ENCODE results near the gene MEGF6. TPM values are rescaled to one million over a fixed set of nuclear protein-coding genes. Genes with fewer than 3 reads are reported as not detected.

Gene MEGF6
- total and polyA plus RNA-seq, 7 donors = 0.67 to 5.5 (median 3.7) TPM

GRCh38 chr1:3631320-3632260, 20.3 kb upstream of the MEGF6 start:
- intact Hi-C loops (cut with DNase I) = no loop called here
- peaks cover 11 to 99% of the 10 kb centered on the region in 2 donors for H3K36me3 ChIP-seq (ENCODE audit: insufficient read depth in 1 of 2, low read depth in 1 of 2)
- DNase-seq (no peak), ATAC-seq (no peak)
- no peak overlapping the region for H3K4me3 ChIP-seq
- H3K9me3 ChIP-seq = no peaks in the 10 kb centered on the region
- no peaks in the 10 kb centered on the region for H3K4me1 ChIP-seq
- 79 to 82% (median 82%) methylated on average over 36 of the region's 36 CpGs for WGBS, 3 donors
- no peak for TF ChIP-seq CTCF (IDR thresholded peaks at IDR 0.05)
- H3K27me3 ChIP-seq (ENCODE audit: insufficient read depth in 3 of 3, low read length in 2 of 3) = no peaks in the 10 kb centered on the region
- H3K27ac ChIP-seq = no peak overlapping the region

- Histone ChIP-seq H3K36me3 (ENCODE audit: insufficient read depth in 1 of 2, low read depth in 1 of 2) (peaks cover 11 to 97% of the 10 kb centered on the region in 2 donors), H3K27me3 (ENCODE audit: insufficient read depth in 3 of 3, low read length in 2 of 3) (no peaks in the 10 kb centered on the region), H3K27ac (no peak overlapping the region), H3K4me3 (no peak overlapping the region), H3K9me3 (no peaks in the 10 kb centered on the region), H3K4me1 (peaks cover 2% of the 10 kb centered on the region)
- intact Hi-C loops (cut with DNase I) = no loop called here
- TF ChIP-seq CTCF (IDR thresholded peaks at IDR 0.05) = no peak
- WGBS, 3 donors = 58 to 64% (median 62%) methylated on average over 9 of the region's 9 CpGs
- DNase-seq = no peak
- ATAC-seq = no peak
These were observed 19.6 kb upstream of the MEGF6 start for GRCh38 chr1:3630914-3631313.

GRCh38 chr1:3630161-3630611, 18.9 kb upstream of the MEGF6 start:
- WGBS, 3 donors = 65 to 70% (median 69%) methylated on average over 11 of the region's 11 CpGs
- intact Hi-C loops (cut with DNase I) = no loop called here
- Histone ChIP-seq H3K27ac (no peak overlapping the region), H3K27me3 (ENCODE audit: insufficient read depth in 3 of 3, low read length in 2 of 3) (no peaks in the 10 kb centered on the region), H3K36me3 (ENCODE audit: insufficient read depth in 1 of 2, low read depth in 1 of 2) (peaks cover 11 to 90% of the 10 kb centered on the region in 2 donors), H3K4me1 (peaks cover 8% of the 10 kb centered on the region), H3K4me3 (no peak overlapping the region), H3K9me3 (no peaks in the 10 kb centered on the region)
- DNase-seq = no peak
- ATAC-seq = peak in 1 of 4 donors; percentile 24
- TF ChIP-seq CTCF (IDR thresholded peaks at IDR 0.05) = no peak

GRCh38 chr1:3629561-3630160, 18.4 kb upstream of the MEGF6 start:
- no peaks in the 10 kb centered on the region for H3K9me3 ChIP-seq
- ATAC-seq = no peak
- H3K27me3 ChIP-seq (ENCODE audit: insufficient read depth in 3 of 3, low read length in 2 of 3) = no peaks in the 10 kb centered on the region
- intact Hi-C loops (cut with DNase I) = no loop called here
- no peak for DNase-seq
- no peak overlapping the region for H3K4me3 ChIP-seq
- no peak overlapping the region for H3K27ac ChIP-seq
- H3K4me1 ChIP-seq = peaks cover 8% of the 10 kb centered on the region
- WGBS, 3 donors = 86 to 89% (median 89%) methylated on average over 15 to 16 of the region's 16 CpGs
- peaks cover 11 to 85% of the 10 kb centered on the region in 2 donors for H3K36me3 ChIP-seq (ENCODE audit: insufficient read depth in 1 of 2, low read depth in 1 of 2)
- TF ChIP-seq CTCF (IDR thresholded peaks at IDR 0.05) = no peak
